Fibroblast of lung (primary cell): Measurements from ENCODE around the gene UBE3D.
"Not testable (repeated sequence)": the region's sequence is repeated elsewhere in the genome, so short reads cannot be mapped to it uniquely, and the experiment has no call there.

ENCODE experiments used
- CTCF ChIP-seq, 2 donors: IDR thresholded peaks in 1 of 2; conservative IDR thresholded peaks in 1 of 2; 1 replicate in 1 of 2; 2 replicates in 1 of 2; pipeline ENCODE4 v1.5.1; 2011 to 2012; ENCODE audit warnings: low read length in 2 of 2, control low read depth in 1 of 2, inconsistent platforms in 1 of 2, low read depth in 1 of 2, mild to moderate bottlenecking in 1 of 2
- EZH2 ChIP-seq: IDR thresholded peaks from 2 replicates; pipeline ENCODE4 v1.5.1; 2012; ENCODE audit warnings: low read length, control low read depth, mild to moderate bottlenecking; ENCODE audit errors: missing control alignments

GRCh38 chr6:82856077-82856476 is 209.6 kb downstream of the UBE3D start:
- not testable (repeated sequence) for TF ChIP-seq CTCF (conservative IDR thresholded peaks at IDR 0.05 in 1 of 2, IDR thresholded peaks at IDR 0.05 in 1 of 2; ENCODE audit: low read depth in 1 of 2, low read length in 2 of 2); EZH2
